HG03342 (cell line): ENCODE results near the gene MACF1.
"Not testable (repeated sequence)": the region's sequence is repeated elsewhere in the genome, so short reads cannot be mapped to it uniquely, and the experiment has no call there.

Experiments
- ATAC-seq: cut with Tn5 transposase; IDR thresholded peaks from one replicate; pipeline ENCODE4 v1.9.1; 2021; ENCODE audit warnings: mild to moderate bottlenecking, moderate library complexity; ENCODE audit not compliant: unreplicated experiment

MACF1 gene

GRCh38 chr1:39488012-39488545 is 283.6 kb downstream of the MACF1 start:
- no peak for ATAC-seq

GRCh38 chr1:39488793-39489566 is 284.5 kb downstream of the MACF1 start:
- no peak for ATAC-seq

- no peak for ATAC-seq
Measured at GRCh38 chr1:39489567-39490239, 285.2 kb downstream of the MACF1 start.

DNA sequence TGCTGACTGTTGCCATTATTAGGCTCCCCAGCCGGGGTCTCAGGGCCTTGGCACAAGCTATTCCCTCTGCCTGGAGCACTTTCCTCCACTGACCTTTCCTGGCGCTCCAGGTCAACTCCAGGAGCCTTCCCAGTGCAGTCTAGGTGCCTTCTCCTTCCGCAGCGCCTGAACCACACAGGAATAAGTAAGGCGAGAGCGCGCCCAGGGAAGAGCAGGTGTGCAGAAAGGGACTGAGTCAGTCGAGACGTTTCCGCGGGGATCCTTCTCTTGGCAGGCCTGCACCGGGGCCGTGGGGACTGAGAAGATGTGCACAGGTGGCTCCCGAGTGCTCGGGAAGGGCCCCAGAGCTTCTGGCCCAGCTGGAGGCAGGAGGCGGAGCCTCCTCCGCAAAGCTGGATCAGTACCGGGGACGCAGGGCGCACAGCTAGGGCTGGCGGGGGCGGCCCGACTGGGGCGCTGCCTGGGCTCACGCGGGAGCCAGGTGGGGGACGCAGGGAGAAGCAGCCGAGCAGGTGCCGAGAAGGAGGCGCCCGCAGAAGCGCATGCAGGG is 286.2 kb downstream of the MACF1 start:
- peak; percentile 11 for ATAC-seq

DNA sequence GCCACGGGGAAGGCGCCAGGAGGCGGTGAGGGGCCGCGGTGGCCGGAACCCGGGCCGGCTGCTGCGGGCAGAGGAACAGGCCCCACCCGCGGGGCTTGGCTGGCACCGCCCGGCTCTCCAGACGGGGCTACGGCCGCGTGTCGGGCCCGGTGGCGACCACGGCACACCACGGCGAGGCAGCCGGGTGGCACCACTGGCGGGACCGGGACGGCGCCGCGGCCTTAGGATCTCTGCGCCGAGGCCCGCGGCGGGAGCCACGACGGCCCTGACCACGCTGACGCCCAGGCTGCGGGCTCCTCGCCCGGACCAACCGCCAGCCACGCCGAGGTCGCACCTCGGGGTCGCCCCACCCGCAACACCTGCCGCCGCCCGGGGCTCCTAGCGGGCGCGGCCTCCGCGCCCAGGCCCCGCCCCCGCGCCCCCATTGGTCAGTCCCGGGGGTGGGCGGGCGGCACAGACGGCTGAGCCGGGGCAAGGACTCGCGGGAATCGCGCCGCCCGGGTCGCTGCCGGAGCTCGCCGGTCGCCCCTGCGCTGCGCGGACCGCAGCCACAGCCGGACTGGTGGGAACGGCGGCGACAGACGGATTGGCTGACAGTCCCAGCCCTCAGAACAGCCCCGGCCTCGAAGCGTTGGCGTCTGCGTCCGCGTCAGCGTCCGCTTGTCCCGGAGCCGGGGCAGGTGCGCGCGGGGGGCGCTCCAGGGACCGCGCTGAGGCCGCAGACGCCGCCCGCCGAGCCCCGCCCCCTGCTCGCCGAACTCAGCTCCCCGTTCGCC is 286.8 kb downstream of the MACF1 start, which contains the start of gene BMP8A:
BMP8A (plus strand) TSS at position 491 of the 776 bp plus-strand sequence. CDS start 356 bp downstream, outside the sequence.
- ATAC-seq, result peak; percentile 75

DNA sequence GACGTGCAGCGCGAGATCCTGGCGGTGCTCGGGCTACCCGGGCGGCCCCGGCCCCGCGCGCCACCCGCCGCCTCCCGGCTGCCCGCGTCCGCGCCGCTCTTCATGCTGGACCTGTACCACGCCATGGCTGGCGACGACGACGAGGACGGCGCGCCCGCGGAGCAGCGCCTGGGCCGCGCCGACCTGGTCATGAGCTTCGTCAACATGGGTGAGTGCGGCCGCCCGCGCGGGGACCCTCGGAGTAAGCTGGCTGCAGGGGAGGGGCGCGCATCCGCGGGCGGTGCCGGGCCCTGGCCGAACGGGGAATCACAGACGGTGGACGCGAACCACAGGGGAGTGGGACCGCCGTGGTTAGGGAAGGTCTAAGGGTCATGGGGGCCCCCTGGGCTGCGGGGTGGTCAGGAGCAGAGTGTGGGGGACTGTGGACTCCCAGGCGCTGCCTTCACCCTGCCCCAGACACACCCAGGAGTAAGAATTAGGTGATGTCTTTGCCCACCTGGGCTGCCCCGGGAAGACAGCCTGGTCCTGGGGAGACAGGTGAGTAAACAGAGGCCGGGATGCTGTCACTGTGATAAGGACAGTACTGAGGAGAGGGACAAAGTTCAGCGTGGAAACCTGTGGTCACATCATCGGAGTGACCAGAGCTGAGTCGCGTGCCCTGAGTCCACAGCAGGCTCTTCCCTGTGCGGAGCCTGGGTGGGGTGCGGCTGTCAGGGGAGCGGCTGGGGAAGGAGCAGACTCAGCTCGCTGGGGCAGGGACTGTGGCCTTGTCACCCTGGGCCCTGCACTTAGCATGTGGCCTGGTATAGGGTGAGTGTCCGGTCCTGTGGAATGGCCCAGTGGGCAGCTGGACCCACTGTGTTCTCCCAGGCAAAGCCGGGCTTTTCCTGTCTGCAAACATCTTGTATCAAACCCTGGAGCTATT is 287.9 kb downstream of the MACF1 start:
- ATAC-seq, result not testable (repeated sequence)

- ATAC-seq, result not testable (repeated sequence)
Measured at GRCh38 chr1:39493043-39493810, 288.7 kb downstream of the MACF1 start.

GRCh38 chr1:39494671-39495410 is 290.3 kb downstream of the MACF1 start:
- no peak for ATAC-seq

DNA sequence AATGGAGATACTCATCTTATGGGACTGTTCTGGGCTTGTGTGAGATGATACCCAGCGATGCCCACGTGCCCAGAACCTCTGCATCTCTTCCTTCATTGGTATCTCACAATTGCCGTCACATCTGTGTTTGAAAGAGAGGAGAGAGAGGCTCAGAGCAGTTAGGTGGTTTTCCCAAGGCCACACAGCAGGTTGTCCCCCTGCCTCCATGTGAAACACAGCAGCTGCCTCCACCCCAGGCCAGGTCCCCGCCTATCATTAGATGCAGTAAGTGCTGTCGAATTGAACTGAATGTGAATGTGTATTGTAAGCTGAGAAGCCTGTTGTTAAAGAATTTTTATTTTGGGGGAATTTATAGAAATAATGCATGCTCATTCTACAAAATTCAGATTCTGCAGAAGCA is 292.0 kb downstream of the MACF1 start:
- not testable (repeated sequence) for ATAC-seq

- no peak for ATAC-seq
Measured at GRCh38 chr1:39497585-39497984, 293.1 kb downstream of the MACF1 start.

DNA sequence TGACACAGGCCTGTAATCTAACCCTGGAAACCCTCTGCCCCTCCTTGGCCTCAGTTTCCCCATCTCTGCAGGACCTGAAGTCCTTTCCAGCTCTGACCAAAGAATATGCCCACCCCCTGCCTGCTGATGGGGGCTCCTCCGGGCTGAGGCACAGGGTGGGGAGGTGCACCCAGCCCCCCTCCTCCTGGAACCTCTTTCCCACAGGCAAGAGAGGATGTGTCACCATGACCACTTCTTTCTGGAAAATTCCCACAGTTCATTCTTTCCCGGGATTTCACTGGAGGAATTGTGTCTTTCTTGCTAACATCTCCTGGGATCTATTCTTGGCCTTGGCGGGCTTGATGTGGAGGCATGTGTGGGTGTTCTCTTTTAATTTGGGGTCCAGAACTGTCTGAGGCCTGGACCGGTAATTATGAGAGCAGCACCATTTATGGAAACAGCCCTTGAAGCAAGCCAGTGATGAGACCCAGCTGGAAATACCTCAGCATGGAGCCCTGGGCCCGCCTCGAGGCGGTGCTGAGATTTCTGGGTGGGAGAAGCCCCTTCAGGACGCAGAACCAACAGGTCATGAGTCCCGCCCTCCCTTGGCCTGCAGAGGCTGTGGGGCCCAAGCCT is 293.7 kb downstream of the MACF1 start:
- not testable (repeated sequence) for ATAC-seq

GRCh38 chr1:39498821-39499220 is 294.3 kb downstream of the MACF1 start:
- not testable (repeated sequence) for ATAC-seq

GRCh38 chr1:39499668-39500067 is 295.2 kb downstream of the MACF1 start:
- ATAC-seq, result no peak

DNA sequence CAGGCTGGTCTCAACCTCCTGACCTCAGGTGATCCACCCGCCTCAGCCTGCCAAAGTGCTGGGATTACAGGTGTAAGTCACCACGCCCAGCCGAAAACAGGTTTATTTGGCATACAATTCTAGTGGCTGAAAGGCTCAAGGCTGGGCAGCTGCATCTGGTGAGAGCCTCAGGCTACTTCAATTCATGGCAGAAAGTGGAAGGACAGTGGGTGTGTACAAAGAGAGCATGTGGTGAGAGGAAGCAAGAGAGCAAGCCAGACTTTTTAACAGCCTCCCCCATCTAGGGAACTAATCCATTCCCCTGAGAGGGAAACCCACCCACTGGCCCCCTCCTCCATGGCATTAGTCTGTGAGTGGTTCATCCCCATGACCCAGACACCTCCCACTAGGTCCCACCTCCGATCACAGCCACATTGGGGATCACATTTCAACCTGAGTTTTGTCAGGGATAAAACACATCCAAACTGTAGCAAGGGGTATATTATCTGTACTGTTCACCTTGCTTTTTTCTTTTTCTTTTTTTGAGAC is 296.4 kb downstream of the MACF1 start:
- no peak for ATAC-seq

DNA sequence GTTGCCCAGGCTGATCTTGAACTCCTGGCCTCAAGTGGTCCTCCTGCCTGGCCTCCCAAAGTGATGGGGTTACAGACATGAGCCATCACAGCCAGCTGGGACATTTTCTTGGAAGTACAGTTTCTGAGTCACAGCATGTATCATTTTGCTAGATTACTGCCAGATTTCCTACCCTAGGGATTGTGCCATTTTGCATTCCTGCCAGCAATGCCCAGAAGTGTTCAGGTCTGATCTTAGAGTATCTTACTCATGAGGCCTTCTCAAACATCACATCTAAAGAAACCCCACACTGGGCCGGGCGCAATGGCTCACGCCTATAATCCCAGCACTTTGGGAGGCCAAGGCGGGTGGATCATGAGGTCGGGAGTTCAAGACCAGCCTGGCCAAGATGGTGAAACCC is 297.2 kb downstream of the MACF1 start:
- ATAC-seq, result no peak

DNA sequence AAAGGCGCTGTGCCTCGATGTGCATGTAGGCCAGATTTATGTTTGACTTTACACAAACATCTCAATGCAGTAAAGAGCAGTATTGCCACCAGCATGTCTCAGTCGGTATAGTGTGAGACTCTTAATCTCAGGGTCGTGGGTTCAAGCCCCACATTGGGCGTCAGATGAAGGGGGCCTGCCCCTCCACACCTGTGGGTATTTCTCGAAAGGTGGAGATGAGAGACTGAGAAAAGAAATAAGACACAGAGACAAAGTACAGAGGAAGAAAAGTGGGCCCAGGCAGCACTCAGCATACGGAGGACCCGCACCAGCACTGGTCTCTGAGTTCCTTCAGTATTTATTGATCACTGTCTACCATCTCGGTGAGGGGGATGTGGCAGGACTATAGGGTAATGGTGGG is 299.9 kb downstream of the MACF1 start:
- not testable (repeated sequence) for ATAC-seq

DNA sequence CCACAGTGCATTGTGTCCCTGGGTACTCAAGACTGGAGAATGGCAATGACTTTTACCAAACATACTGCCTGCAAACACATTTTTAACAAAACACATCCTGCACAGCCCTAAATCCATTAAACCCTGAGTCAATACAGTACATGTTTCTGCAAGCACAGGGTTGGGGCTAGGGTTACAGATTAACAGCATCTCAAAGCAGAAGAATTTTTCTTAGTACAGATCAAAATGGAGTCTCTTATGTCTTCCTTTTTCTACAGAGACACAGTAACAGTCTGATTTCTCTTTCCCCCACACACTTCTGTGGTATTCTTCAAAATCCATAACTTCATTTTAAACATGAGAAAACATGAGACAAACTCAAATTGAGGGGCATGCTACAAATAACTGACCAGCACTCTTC is 300.8 kb downstream of the MACF1 start:
- no peak for ATAC-seq
